GM19395 (cell line): ENCODE data around the gene TCF7L2.

Experiments used
- ATAC-seq: cut with Tn5 transposase; IDR thresholded peaks from one replicate; pipeline ENCODE4 v1.9.1; 2021; ENCODE audit warnings: mild to moderate bottlenecking, moderate library complexity; ENCODE audit not compliant: unreplicated experiment

TCF7L2 gene

DNA sequence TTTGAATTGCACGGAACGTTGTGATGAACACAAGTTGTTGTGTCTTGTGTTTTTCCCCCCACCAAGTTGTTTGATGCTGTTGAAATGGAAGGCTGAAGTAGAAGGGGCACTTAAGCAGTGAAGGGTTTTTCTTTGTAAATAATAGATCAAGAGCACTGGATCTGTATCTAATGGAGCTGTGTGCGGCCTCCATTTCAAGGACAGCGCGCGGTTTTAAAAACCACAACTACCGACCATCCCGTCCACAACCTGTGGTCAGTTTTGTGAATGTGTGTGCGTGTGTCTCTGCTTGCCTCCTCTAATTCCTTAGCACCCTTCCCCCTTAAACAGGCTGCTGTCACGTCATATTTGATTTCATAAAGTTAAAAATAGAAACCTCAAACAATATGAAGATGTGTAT, 165.5 kb downstream of the TCF7L2 start:
- ATAC-seq: no peak

- no peak for ATAC-seq
These were observed 168.8 kb downstream of the TCF7L2 start for GRCh38 chr10:113118882-113119281.

GRCh38 chr10:113119801-113120200, 169.8 kb downstream of the TCF7L2 start:
- ATAC-seq: no peak

DNA sequence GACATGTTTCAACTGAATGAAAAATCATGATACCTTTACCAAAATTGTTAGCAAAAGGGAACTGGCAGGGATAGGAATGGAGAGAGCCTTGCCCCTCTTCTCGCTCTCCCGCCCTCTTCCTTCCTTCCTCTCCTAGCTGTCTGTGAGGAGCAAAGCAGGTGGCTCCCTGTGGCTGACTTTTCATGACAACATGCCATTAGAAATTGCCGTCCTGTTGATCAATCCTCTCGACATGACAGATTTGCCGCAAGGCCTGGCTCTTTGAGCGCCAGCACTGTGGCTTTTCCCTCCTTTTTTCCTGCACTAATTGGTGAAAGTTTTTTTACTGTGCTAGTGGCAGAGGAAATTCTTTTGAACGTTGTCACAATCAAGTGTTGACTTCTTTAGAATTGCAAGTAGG, 171.1 kb downstream of the TCF7L2 start:
- no peak for ATAC-seq

DNA sequence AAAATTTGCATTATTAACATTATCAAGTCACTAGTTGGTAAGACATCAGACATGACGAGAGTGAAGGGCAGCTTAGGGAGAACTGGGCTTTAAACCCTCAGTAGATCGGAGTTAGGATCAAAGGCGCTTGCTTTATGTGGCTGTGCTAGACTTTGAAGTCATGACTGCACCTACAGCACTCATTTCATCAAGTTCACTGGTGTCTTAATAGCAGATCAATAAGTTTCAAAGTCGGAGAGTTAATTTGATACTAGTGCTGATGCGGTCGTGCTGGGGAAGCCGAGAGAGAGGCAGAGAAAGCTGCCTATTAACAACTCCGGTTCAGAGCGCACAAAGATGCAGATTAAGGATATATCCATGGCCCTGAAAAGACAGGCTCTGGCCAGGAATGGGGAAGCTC, 172.9 kb downstream of the TCF7L2 start:
- no peak for ATAC-seq

- ATAC-seq: no peak
These were observed 174.7 kb downstream of the TCF7L2 start for GRCh38 chr10:113124724-113125123.

GRCh38 chr10:113125612-113126011, 175.6 kb downstream of the TCF7L2 start:
- ATAC-seq: no peak

DNA sequence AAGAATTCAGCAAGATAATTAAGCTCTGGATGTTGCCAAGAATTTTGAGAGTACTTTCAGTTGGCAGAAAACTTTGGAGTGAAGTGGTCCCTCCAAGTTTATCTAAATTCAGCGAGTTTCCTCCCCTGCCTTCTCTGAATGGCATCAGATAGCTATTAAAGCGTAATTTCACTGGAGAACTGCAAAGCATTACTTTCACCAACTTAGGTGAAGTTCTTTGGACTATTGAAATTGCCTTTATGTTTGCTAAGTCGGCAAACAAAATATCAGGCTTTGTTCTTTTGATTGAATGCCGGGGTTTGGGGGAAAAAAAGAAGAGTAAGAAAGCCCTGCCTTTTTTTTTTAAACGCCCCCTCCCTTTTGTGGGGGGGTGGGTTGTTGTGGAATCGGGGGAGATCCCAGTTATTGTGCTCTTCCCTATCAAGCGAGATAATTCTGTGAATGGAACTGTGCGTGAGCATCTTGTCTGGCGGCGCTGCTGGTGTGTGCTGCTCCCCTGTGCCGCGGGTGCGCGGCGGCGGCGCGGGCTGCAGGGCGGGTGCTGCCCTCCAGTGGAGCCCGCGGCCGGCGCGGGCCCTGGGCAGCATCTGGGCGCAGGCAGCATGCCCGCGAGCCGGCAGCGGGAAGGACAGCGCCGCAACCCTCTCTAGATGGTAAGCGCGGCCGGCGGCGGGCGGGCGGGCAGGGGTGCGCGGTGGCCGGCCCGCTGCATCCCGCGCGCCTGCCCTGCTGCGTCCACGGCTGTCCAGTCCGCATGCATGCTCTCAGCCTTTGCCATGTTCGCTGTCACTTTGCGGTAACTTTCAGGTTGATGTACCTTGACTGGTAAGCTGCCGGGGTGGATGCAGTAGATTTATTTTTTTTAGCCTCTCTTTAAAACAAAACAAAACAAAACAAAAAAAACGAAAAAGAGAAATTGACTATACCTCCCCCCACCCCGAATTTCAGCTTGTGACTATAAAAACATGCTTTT, 176.5 kb downstream of the TCF7L2 start:
- no peak for ATAC-seq

- ATAC-seq: no peak
These were observed 177.3 kb downstream of the TCF7L2 start for GRCh38 chr10:113127261-113127900.

- ATAC-seq: no peak
These were observed 177.8 kb downstream of the TCF7L2 start for GRCh38 chr10:113127901-113128283.

GRCh38 chr10:113128450-113129070, 178.5 kb downstream of the TCF7L2 start:
- ATAC-seq: no peak

- no peak for ATAC-seq
These were observed 179.1 kb downstream of the TCF7L2 start for GRCh38 chr10:113129117-113129516.

GRCh38 chr10:113130014-113130641, 180.1 kb downstream of the TCF7L2 start:
- no peak for ATAC-seq

DNA sequence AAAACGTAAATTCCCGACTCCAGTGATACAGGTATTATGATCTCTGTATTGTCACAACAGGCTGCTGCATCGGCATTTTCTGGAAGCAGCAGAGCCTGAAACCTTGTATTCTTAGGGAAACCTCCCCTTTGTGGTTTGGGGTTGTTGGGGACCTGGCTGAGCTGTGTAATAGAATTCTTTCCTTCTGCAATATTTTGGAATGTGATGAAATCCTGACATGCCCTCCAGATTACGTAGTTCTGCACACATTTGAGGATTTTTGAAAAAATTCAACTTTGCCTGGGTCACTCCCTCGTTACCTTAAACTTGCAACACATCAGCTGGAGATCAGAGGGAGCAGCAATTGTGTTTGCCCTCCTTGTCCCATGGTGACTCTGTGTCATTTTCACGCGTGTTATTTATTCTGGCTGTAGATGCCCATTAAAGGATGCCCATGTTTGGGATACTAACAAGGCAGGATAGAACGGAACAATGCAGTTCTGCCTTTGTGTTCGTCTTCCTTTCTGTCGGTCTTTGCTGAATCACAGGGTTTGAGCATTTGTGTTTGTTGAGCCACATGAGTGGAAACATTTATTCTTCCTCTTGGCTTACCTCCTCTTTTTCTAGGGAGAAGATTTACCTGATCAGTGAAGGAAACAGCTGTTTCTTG, 181.7 kb downstream of the TCF7L2 start:
- no peak for ATAC-seq

DNA sequence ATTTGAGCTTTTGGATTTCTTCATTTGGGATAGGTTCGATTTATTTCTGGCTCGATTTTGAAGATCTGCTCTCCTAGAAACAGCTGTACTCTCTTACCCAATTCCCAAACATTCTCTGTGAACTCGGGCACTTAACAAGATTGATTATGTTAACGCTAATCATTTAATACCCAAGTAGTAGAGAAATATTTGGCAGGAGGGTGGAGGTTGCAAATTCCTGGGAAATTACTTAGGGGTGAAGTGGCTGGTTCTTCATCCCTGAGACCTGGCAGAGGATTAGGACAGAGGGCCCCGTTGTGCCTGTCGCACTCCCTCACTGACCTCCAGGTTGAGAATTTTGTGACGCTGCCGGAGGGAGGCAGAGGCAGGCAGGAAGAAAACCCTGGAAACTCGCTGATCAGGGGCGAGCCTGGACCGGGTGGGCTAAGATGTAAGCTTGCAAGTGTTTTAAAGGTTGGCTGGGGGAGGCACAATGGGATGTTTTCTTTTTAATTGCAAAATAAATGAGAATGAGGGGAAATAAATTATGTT, 182.6 kb downstream of the TCF7L2 start:
- no peak for ATAC-seq

- no peak for ATAC-seq
These were observed 183.6 kb downstream of the TCF7L2 start for GRCh38 chr10:113133497-113134115.

GRCh38 chr10:113135025-113135424, 185.0 kb downstream of the TCF7L2 start:
- no peak for ATAC-seq

- ATAC-seq: no peak
These were observed 188.1 kb downstream of the TCF7L2 start for GRCh38 chr10:113137941-113138685.

DNA sequence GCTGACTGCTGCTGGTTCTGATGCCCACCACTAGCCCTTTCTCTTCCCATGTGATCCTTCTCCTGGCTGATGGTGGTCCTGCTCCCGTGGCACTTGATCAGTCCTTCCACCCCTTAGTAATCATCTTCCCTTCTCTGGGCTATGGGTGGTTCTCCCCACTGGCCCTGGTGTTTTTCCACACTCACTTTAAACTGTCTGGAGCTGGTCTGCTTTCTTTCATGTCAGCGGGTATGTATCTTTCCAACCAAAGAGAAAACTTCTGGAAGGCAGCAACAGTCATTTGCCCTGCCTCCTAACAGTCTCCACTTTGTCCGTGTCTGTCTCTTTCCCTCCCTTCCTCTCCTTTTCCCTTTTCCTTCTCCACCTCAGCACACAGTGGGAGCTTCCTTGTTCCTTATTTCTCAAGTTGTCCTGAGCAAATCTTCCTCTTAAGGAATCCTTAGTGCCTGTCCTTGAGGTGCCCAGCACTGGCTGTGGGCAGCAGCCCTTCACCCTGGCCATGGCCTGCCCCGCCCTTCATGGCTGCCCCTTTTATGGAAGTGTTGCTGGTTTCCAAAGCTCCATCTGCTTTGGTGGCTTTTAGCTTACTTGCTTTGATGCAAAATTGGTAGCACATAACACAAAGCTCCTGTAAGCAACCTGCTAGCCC, 189.0 kb downstream of the TCF7L2 start:
- ATAC-seq: no peak
